Loucy (cell line): ENCODE results near the gene GLI1.

Source experiments
- EZH2phosphoT487 ChIP-seq: fragments of 200-600 bp; IDR thresholded peaks from 2 replicates; pipeline ENCODE4 v1.6.1; 2018; ENCODE audit warnings: antibody characterized with exemption, mild to moderate bottlenecking, moderate library complexity, borderline replicate concordance
- TF ChIP-seq, protein P1 (sequence below): fragments of 200-600 bp; sonication (generic); conservative IDR thresholded peaks from 2 replicates; pipeline ENCODE4 v1.5.1; 2014; ENCODE audit warnings: mild to moderate bottlenecking, antibody characterized with exemption, low read length

DNA sequence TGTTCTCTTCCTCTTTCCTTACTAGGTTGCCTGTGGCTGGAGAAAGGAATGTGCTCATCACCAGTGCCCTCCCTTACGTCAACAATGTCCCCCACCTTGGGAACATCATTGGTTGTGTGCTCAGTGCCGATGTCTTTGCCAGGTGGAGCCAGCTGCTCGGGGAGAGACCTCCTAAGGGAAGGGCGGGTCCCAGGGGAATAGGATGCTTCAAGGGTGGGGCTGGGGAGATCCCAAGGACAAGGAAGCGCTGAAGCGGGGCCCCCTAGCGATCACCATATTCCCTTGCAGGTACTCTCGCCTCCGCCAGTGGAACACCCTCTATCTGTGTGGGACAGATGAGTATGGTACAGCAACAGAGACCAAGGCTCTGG is 38.5 kb downstream of the GLI1 start:
- TF ChIP-seq, protein P1, sequence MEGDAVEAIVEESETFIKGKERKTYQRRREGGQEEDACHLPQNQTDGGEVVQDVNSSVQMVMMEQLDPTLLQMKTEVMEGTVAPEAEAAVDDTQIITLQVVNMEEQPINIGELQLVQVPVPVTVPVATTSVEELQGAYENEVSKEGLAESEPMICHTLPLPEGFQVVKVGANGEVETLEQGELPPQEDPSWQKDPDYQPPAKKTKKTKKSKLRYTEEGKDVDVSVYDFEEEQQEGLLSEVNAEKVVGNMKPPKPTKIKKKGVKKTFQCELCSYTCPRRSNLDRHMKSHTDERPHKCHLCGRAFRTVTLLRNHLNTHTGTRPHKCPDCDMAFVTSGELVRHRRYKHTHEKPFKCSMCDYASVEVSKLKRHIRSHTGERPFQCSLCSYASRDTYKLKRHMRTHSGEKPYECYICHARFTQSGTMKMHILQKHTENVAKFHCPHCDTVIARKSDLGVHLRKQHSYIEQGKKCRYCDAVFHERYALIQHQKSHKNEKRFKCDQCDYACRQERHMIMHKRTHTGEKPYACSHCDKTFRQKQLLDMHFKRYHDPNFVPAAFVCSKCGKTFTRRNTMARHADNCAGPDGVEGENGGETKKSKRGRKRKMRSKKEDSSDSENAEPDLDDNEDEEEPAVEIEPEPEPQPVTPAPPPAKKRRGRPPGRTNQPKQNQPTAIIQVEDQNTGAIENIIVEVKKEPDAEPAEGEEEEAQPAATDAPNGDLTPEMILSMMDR: no peak
- TF ChIP-seq EZH2phosphoT487: no peak
